IMR-90 (cell line): ENCODE measurements around the gene NMNAT1. TPM values are rescaled to one million over a fixed set of nuclear protein-coding genes. Genes with fewer than 3 reads are reported as not detected.

ENCODE experiments used
- ATAC-seq: fragments of 200-7000 bp; cut with Tn5 transposase; 2 replicates; pipeline ENCODE4 v1.9.1; 2020; ENCODE audit warnings: low read depth, mild to moderate bottlenecking, moderate library complexity
- BruUV-seq: library from RNA; stranded (reverse); fragments of 400-500 nt; replicated peaks from 2 replicates; lab custom pipeline; 2021; lab: Mats Ljungman, UMichigan
- CTCF ChIA-PET: fragments of 300-600 bp; formaldehyde crosslinking; extraction: SDS; loops from one replicate; lab custom pipeline; 2021; ENCODE audit warnings: antibody characterized with exemption; lab: Yijun Ruan, JAX
- POLR2A ChIA-PET: fragments of 300-600 bp; sonication (Branson Sonifier 250); formaldehyde crosslinking; loops from one replicate; lab custom pipeline; 2022; ENCODE audit warnings: antibody characterized with exemption; ENCODE audit not compliant: unreplicated experiment; lab: Charles Lee
- DNase-seq: peaks from one replicate; pipeline ENCODE4 v3.0.0; 2013
- H2AFZ ChIP-seq: replicated peaks from 2 replicates; pipeline ENCODE3; 2013; ENCODE audit warnings: low read length, mild to moderate bottlenecking; ENCODE audit not compliant: poor library complexity
- H2AK5ac ChIP-seq: 2 replicates; pipeline ENCODE4 v1.6.1; 2013; ENCODE audit warnings: low read depth, low read length, inconsistent platforms
- H2AK9ac ChIP-seq: replicated peaks from 2 replicates; pipeline ENCODE3; 2013; ENCODE audit warnings: mild to moderate bottlenecking, low read depth, low read length, moderate library complexity; ENCODE audit not compliant: poor library complexity
- H2BK120ac ChIP-seq: 2 replicates; pipeline ENCODE4 v1.6.1; 2013; ENCODE audit warnings: low read depth, low read length, inconsistent platforms
- H2BK15ac ChIP-seq: 3 replicates; pipeline ENCODE4 v1.6.1; 2013; ENCODE audit warnings: low read depth, low read length, inconsistent platforms
- H2BK20ac ChIP-seq: 2 replicates; pipeline ENCODE4 v1.6.1; 2013; ENCODE audit warnings: low read depth, mild to moderate bottlenecking, inconsistent platforms, low read length, moderate library complexity
- H2BK5ac ChIP-seq: 2 replicates; pipeline ENCODE4 v1.6.1; 2013; ENCODE audit warnings: mild to moderate bottlenecking, low read depth, low read length, inconsistent platforms; ENCODE audit not compliant: poor library complexity, severe bottlenecking
- H3K14ac ChIP-seq: replicated peaks from 2 replicates; pipeline ENCODE4 v1.6.1; 2013; ENCODE audit warnings: low read depth, low read length, inconsistent platforms
- H3K18ac ChIP-seq: 2 replicates; pipeline ENCODE4 v1.6.1; 2013; ENCODE audit warnings: low read depth, low read length, control low read depth
- H3K23ac ChIP-seq: 2 replicates; pipeline ENCODE4 v1.6.1; 2013; ENCODE audit warnings: low read depth, low read length, inconsistent platforms
- H3K27ac ChIP-seq: 2 replicates; pipeline ENCODE4 v1.5.1; 2013; ENCODE audit warnings: mild to moderate bottlenecking, control low read depth, low read length; ENCODE audit not compliant: insufficient read depth
- H3K27me3 ChIP-seq: 2 replicates; pipeline ENCODE4 v1.6.1; 2013; ENCODE audit warnings: low read length; ENCODE audit not compliant: control insufficient read depth, insufficient read depth
- H3K36me3 ChIP-seq: 2 replicates; pipeline ENCODE4 v1.6.1; 2013; ENCODE audit warnings: low read length, mixed read lengths; ENCODE audit not compliant: control insufficient read depth, insufficient read depth
- H3K4ac ChIP-seq: 2 replicates; pipeline ENCODE4 v1.6.1; 2013; ENCODE audit warnings: low read depth, low read length, inconsistent platforms
- H3K4me1 ChIP-seq: 2 replicates; pipeline ENCODE4 v1.6.1; 2013; ENCODE audit warnings: low read length, mixed read lengths; ENCODE audit not compliant: control insufficient read depth, insufficient read depth
- H3K4me2 ChIP-seq: 2 replicates; pipeline ENCODE4 v1.6.1; 2013; ENCODE audit warnings: low read depth, mild to moderate bottlenecking, control low read depth, low read length, moderate library complexity
- H3K4me3 ChIP-seq: 2 replicates; pipeline ENCODE4 v1.5.1; 2013; ENCODE audit warnings: low read depth, mild to moderate bottlenecking, control low read depth, low read length, moderate library complexity; ENCODE audit not compliant: insufficient read depth
- H3K56ac ChIP-seq: 2 replicates; pipeline ENCODE4 v1.6.1; 2013; ENCODE audit warnings: low read length, inconsistent platforms; ENCODE audit not compliant: insufficient read depth; ENCODE audit errors: extremely low read depth
- H3K79me1 ChIP-seq, 2 experiments: 2 replicates each; pipeline ENCODE4 v1.6.1; 2013; ENCODE audit warnings: low read length in 2 of 2, inconsistent platforms in 1 of 2, low read depth in 1 of 2
- H3K9ac ChIP-seq: 2 replicates; pipeline ENCODE4 v1.6.1; 2013; ENCODE audit warnings: low read depth, low read length, control low read depth
- H3K9me1 ChIP-seq: 2 replicates; pipeline ENCODE4 v1.6.1; 2013; ENCODE audit warnings: low read length, inconsistent platforms; ENCODE audit not compliant: insufficient read depth
- H3K9me3 ChIP-seq: 2 replicates; pipeline ENCODE4 v1.6.1; 2013; ENCODE audit warnings: low read length; ENCODE audit not compliant: control insufficient read depth, insufficient read depth
- H4K20me1 ChIP-seq: 2 replicates; pipeline ENCODE4 v1.6.1; 2013; ENCODE audit warnings: low read length, inconsistent platforms; ENCODE audit not compliant: insufficient read depth
- H4K5ac ChIP-seq: 2 replicates; pipeline ENCODE4 v1.6.1; 2013; ENCODE audit warnings: mild to moderate bottlenecking, low read depth, low read length, control low read depth
- H4K8ac ChIP-seq, 2 experiments: 2 replicates each; pipeline ENCODE4 v1.6.1; 2013; ENCODE audit warnings: low read depth in 2 of 2, low read length in 2 of 2, control low read depth in 1 of 2, inconsistent platforms in 1 of 2
- H4K91ac ChIP-seq: 2 replicates; pipeline ENCODE4 v1.6.1; 2013; ENCODE audit warnings: low read depth, low read length, inconsistent platforms; ENCODE audit not compliant: insufficient read depth
- ELK1 ChIP-seq: fragments of 150-350 bp; IDR thresholded peaks from 2 replicates; pipeline ENCODE4 v1.6.1; 2016; ENCODE audit warnings: low read depth, mild to moderate bottlenecking, low read length, moderate library complexity, borderline replicate concordance
- MAZ ChIP-seq: IDR thresholded peaks from 2 replicates; pipeline ENCODE4 v1.6.1; 2012; ENCODE audit warnings: low read depth, mild to moderate bottlenecking, low read length, improper control_type of control experiment, moderate library complexity, borderline replicate concordance
- RCOR1 ChIP-seq: IDR thresholded peaks from 2 replicates; pipeline ENCODE4 v1.6.1; 2012; ENCODE audit warnings: mild to moderate bottlenecking, low read length, improper control_type of control experiment; ENCODE audit not compliant: insufficient replicate concordance
- SMC3 ChIP-seq: fragments of 150-350 bp; IDR thresholded peaks from 2 replicates; pipeline ENCODE4 v1.6.1; 2016; ENCODE audit warnings: low read depth, mild to moderate bottlenecking, antibody characterized with exemption, low read length, moderate library complexity
- WGBS, 2 experiments: methylation state at CpG; one replicate each; pipeline versions ENCODE4 v1.1.5 to v1.1.7; 2013; ENCODE audit warnings: missing lambda C conversion rate in 2 of 2; ENCODE audit not compliant: insufficient read length in 1 of 2; ENCODE audit errors: extremely low coverage in 2 of 2; 5-methylcytosine and 5-hydroxymethylcytosine counted together
- dilution Hi-C: fragments of 300-500 bp; cut with HindIII; formaldehyde crosslinking; loops from one replicate; pipeline ENCODE4 v1.14.3; 2018; ENCODE audit warnings: low sequenced_read_pairs; ENCODE audit not compliant: unreplicated experiment
- in situ Hi-C: fragments of 300-500 bp; cut with MboI; formaldehyde crosslinking; loops from 3 replicates; pipeline ENCODE4 v1.14.3; 2019; ENCODE audit warnings: low sequenced_read_pairs, inconsistent platforms, mixed read lengths
- intact Hi-C: fragments of 100-400 bp; cut with micrococcal nuclease; formaldehyde crosslinking; loops from 2 replicates; pipeline ENCODE4 v1.10.0; 2022
- polyA plus RNA-seq, 3 experiments: library from polyadenylated mRNA; depleted of rRNA; stranded (reverse); fragments of >200 nt; gene quantifications; 2 replicates each; pipeline ENCODE4 v1.2.3, GENCODE V29; 2012; ENCODE audit warnings: low replicate concordance in 1 of 3
- total RNA-seq: library from RNA; depleted of rRNA; stranded (reverse); fragments of >200 nt; gene quantifications from 2 replicates; pipeline ENCODE4 v1.2.3, GENCODE V29; 2012

Gene NMNAT1
- total and polyA plus RNA-seq, 2 of the 4 experiments (the other 2 are of a cell fraction), result 9.1 to 11.7 TPM

GRCh38 chr1:9907441-9907840 lies 35.8 kb upstream of the NMNAT1 start:
- Histone ChIP-seq H3K56ac (no peak overlapping the region), H2BK5ac (no peak overlapping the region), H2AK9ac (no peak overlapping the region), H4K91ac (no peak overlapping the region), H3K27ac (no peak overlapping the region), H3K9ac (no peak overlapping the region), H3K36me3 (no peaks in the 10 kb centered on the region), H2AK5ac (no peak overlapping the region), H3K27me3 (no peaks in the 10 kb centered on the region), H2BK120ac (no peak overlapping the region), H3K4me3 (no peak overlapping the region), H3K4me1 (peaks cover 8% of the 10 kb centered on the region), H2BK20ac (no peak overlapping the region), H4K8ac (no peak overlapping the region), H2AFZ (no peak overlapping the region), H3K4ac (no peak overlapping the region), H3K9me3 (no peaks in the 10 kb centered on the region), H3K79me1 (peaks cover 31 to 47% of the 10 kb centered on the region in 2 experiments), H4K5ac (no peak overlapping the region), H3K4me2 (no peak overlapping the region), H3K23ac (no peak overlapping the region), H3K9me1 (peaks cover 11% of the 10 kb centered on the region), H3K14ac (no peak overlapping the region), H4K20me1 (no peaks in the 10 kb centered on the region; the same call in 1 of the 2 replicates), H2BK15ac (no peak overlapping the region), H3K18ac (no peak overlapping the region)
- in situ Hi-C loops, result no loop called here
- WGBS, 2 experiments, result 91% methylated on average over 3 of the region's 5 CpGs; no CpG with 5 or more reads in 1 of the 2 experiments
- ChIA-PET POLR2A (no interaction called here), CTCF (no interaction called here)
- no peak for DNase-seq
- ATAC-seq, result no peak
- BruUV-seq, result no TSS peak
- dilution Hi-C loops, result no loop called here
- intact Hi-C loops, result no loop called here
- TF ChIP-seq RCOR1 (no peak), ELK1 (no peak), MAZ (no peak), SMC3 (no peak)
